Right lobe of liver (tissue), 4 donors: ENCODE results near the gene COMP.

Experiments
- CTCF ChIP-seq, 4 donors: fragments of 200-600 bp in 3 of 4; fragments of 450-650 bp in 1 of 4; IDR thresholded peaks; one replicate each; pipeline versions ENCODE4 v1.5.1 to v1.8.0; 2016 to 2022; ENCODE audit warnings: antibody characterized with exemption in 4 of 4, mild to moderate bottlenecking in 2 of 4
- POLR2A ChIP-seq: fragments of 450-650 bp; IDR thresholded peaks from one replicate; pipeline ENCODE4 v1.6.1; 2017; ENCODE audit warnings: antibody characterized with exemption, mild to moderate bottlenecking
- donor health status: DM: no; HTN: no; CAD: no.
- donor health status: DM: no; HTN: no; CAD: no.
- donor health status: DM: no; HTN: yes; CAD: no.

GRCh38 chr19:18735324-18735723 is 55.8 kb downstream of the COMP start:
- TF ChIP-seq CTCF (IDR thresholded peaks at IDR 0.05) (no peak), POLR2A (no peak)
